Gastrocnemius medialis (tissue), 4 donors: Measurements from ENCODE around the gene ART4.

Source experiments
- CTCF ChIP-seq, 5 experiments: fragments of 450-650 bp in 3 of 5; fragments of 200-600 bp in 2 of 5; sonication (generic) in 2 of 5; IDR thresholded peaks in 4 of 5; conservative IDR thresholded peaks in 1 of 5; 1 replicate in 4 of 5; 2 replicates in 1 of 5; pipeline ENCODE4 v1.5.1; 2016 to 2019; ENCODE audit warnings: antibody characterized with exemption in 5 of 5, mild to moderate bottlenecking in 3 of 5, moderate library complexity in 3 of 5
- POLR2A ChIP-seq, 2 donors: fragments of 450-650 bp; IDR thresholded peaks; one replicate each; pipeline ENCODE4 v1.6.1; 2017; ENCODE audit warnings: antibody characterized with exemption in 2 of 2, mild to moderate bottlenecking in 2 of 2, moderate library complexity in 2 of 2

GRCh38 chr12:14777271-14777670 is 66.1 kb downstream of the ART4 start:
- no peak for TF ChIP-seq CTCF (IDR thresholded peaks at IDR 0.05 in 4 of 5, conservative IDR thresholded peaks at IDR 0.05 in 1 of 5)
- TF ChIP-seq POLR2A (IDR thresholded peaks at IDR 0.05): no peak
